ENCODE measurements around the gene DNMT1. TPM values are rescaled to one million over a fixed set of nuclear protein-coding genes. Genes with fewer than 3 reads are reported as not detected.
A peak's percentile ranks its signal among the peaks of the same experiment; 100 is the strongest.

The DNMT1 gene
- total RNA-seq, 1 experiment from 2014 or later = 259 TPM

GRCh38 chr19:10100163-10100785 lies 94.5 kb downstream of the DNMT1 start:
- no peak for ATAC-seq

GRCh38 chr19:10096615-10096963 lies 98.2 kb downstream of the DNMT1 start:
- intact Hi-C loops (cut with micrococcal nuclease) = loop anchor here (1.0 kb wide), 1 partner anchor 154 kb away; no protein-coding TSS in a partner anchor
- TSS peak; percentile 29 for BruUV-seq (replicated peaks)
- no peak for TF ChIP-seq EZH2phosphoT487 (IDR thresholded peaks at IDR 0.05; ENCODE audit: borderline replicate concordance, low read length)
- TF ChIP-seq EZH2 (IDR thresholded peaks at IDR 0.05; ENCODE audit: low read length, unreplicated experiment) = no peak
- TF ChIP-seq CTCF (conservative IDR thresholded peaks at IDR 0.05; ENCODE audit: low read depth, low read length) = no peak
- peak overlapping the region; percentile 76 for H3K4me2 ChIP-seq (ENCODE audit: low read length)
- H3F3A ChIP-seq (ENCODE audit: low read length, unreplicated experiment) = no peaks in the 10 kb centered on the region
- POLR2A ChIA-PET (ENCODE audit: unreplicated experiment) = no interaction called here
- H2AFZ ChIP-seq (ENCODE audit: low read length) = peak overlapping the region; percentile 83
- H3K9me2 ChIP-seq (replicated peaks; ENCODE audit: low read length) = no peaks in the 10 kb centered on the region
- DNase-seq (no peak), ATAC-seq (no peak)
- H3K36me3 ChIP-seq (ENCODE audit: low read depth, low read length) = no peaks in the 10 kb centered on the region
- H4K20me1 ChIP-seq (ENCODE audit: low read length) = no peaks in the 10 kb centered on the region
- no peaks in the 10 kb centered on the region for H3K27me3 ChIP-seq (ENCODE audit: low read length)
- no peak overlapping the region for H3K27ac ChIP-seq (ENCODE audit: low read length)
- H3K4me3 ChIP-seq (ENCODE audit: low read length) = peak overlapping the region; percentile 39
- peaks cover 11% of the 10 kb centered on the region for H3K4me1 ChIP-seq (ENCODE audit: insufficient read depth, low read length)
- H3K79me2 ChIP-seq (ENCODE audit: low read length) = no peaks in the 10 kb centered on the region
- H3K9ac ChIP-seq (ENCODE audit: low read length) = peak overlapping the region; percentile 72
- CTCF ChIA-PET = interaction anchor here (0.6 to 1.3 kb wide), 4 partner anchors 12 to 69 kb away, joined by 3 to 7 read pairs (median 6); no protein-coding TSS in a partner anchor
- no peaks in the 10 kb centered on the region for H3K9me3 ChIP-seq (ENCODE audit: low read length)

More at GRCh38 chr19:10100163-10100785, 94.5 kb downstream of the DNMT1 start:
- H3K4me3 ChIP-seq (ENCODE audit: low read length) = no peak overlapping the region
- BruUV-seq (replicated peaks) = no TSS peak
- POLR2A ChIA-PET (ENCODE audit: unreplicated experiment) = interaction anchor here (0.6 kb wide), 1 partner anchor 162 kb away, joined by 3 read pairs; no protein-coding TSS in a partner anchor
- no peaks in the 10 kb centered on the region for H3K36me3 ChIP-seq (ENCODE audit: low read depth, low read length)
- H3K27me3 ChIP-seq (ENCODE audit: low read length) = no peaks in the 10 kb centered on the region
- no peak for DNase-seq
- no peaks in the 10 kb centered on the region for H3K79me2 ChIP-seq (ENCODE audit: low read length)
- H3K4me1 ChIP-seq (ENCODE audit: insufficient read depth, low read length) = peaks cover 11% of the 10 kb centered on the region
- H3K9me3 ChIP-seq (ENCODE audit: low read length) = no peaks in the 10 kb centered on the region
- intact Hi-C loops (cut with micrococcal nuclease) = no loop called here
- H3K9ac ChIP-seq (ENCODE audit: low read length) = no peak overlapping the region
- no peak overlapping the region for H3K27ac ChIP-seq (ENCODE audit: low read length)
- no peaks in the 10 kb centered on the region for H3K9me2 ChIP-seq (replicated peaks; ENCODE audit: low read length)
- CTCF ChIA-PET = no interaction called here
- no peaks in the 10 kb centered on the region for H3F3A ChIP-seq (ENCODE audit: low read length, unreplicated experiment)
- no peaks in the 10 kb centered on the region for H4K20me1 ChIP-seq (ENCODE audit: low read length)
- no peak overlapping the region for H2AFZ ChIP-seq (ENCODE audit: low read length)
- H3K4me2 ChIP-seq (ENCODE audit: low read length) = no peak overlapping the region
- TF ChIP-seq CTCF (conservative IDR thresholded peaks at IDR 0.05; ENCODE audit: low read depth, low read length) (no peak), EZH2 (IDR thresholded peaks at IDR 0.05; ENCODE audit: low read length, unreplicated experiment) (no peak), EZH2phosphoT487 (IDR thresholded peaks at IDR 0.05; ENCODE audit: borderline replicate concordance, low read length) (no peak)

Data from PC-3 (cell line).